Trophoblast cell (in vitro differentiated cells and primary cell): ENCODE results near the gene ZNF662.

Source experiments
- DNase-seq, 2 donors: peaks; one replicate each; pipeline ENCODE4 v3.0.0-alpha.2; 2016
- H2AFZ ChIP-seq: 2 replicates; pipeline ENCODE4 v1.6.1; 2013; ENCODE audit warnings: low read length, moderate library complexity, mild to moderate bottlenecking; ENCODE audit not compliant: insufficient read depth, poor library complexity
- H2AK5ac ChIP-seq: 2 replicates; pipeline ENCODE4 v1.6.1; 2013; ENCODE audit warnings: mild to moderate bottlenecking, low read length
- H2BK120ac ChIP-seq: 2 replicates; pipeline ENCODE4 v1.6.1; 2013; ENCODE audit warnings: low read length, mild to moderate bottlenecking, moderate library complexity; ENCODE audit not compliant: insufficient read depth, poor library complexity
- H2BK12ac ChIP-seq: 2 replicates; pipeline ENCODE4 v1.6.1; 2013; ENCODE audit warnings: mild to moderate bottlenecking, low read length, moderate library complexity
- H2BK5ac ChIP-seq: 2 replicates; pipeline ENCODE4 v1.6.1; 2013; ENCODE audit warnings: low read length, low read depth, moderate library complexity, mild to moderate bottlenecking; ENCODE audit not compliant: poor library complexity
- H3K14ac ChIP-seq: 2 replicates; pipeline ENCODE4 v1.6.1; 2013; ENCODE audit warnings: mild to moderate bottlenecking, low read length
- H3K18ac ChIP-seq: 2 replicates; pipeline ENCODE4 v1.6.1; 2013; ENCODE audit warnings: mild to moderate bottlenecking, low read length
- H3K23ac ChIP-seq: 2 replicates; pipeline ENCODE4 v1.6.1; 2013; ENCODE audit warnings: low read length
- H3K27ac ChIP-seq: 2 replicates; pipeline ENCODE4 v1.5.1; 2013; ENCODE audit warnings: low read depth, mild to moderate bottlenecking, inconsistent platforms, low read length, moderate library complexity
- H3K27me3 ChIP-seq: 2 replicates; pipeline ENCODE4 v1.6.1; 2013; ENCODE audit warnings: inconsistent platforms, mild to moderate bottlenecking, low read length, moderate library complexity; ENCODE audit not compliant: insufficient read depth
- H3K36me3 ChIP-seq, 2 experiments: 1 replicate in 1 of 2; 2 replicates in 1 of 2; pipeline ENCODE4 v1.6.1; 2013; ENCODE audit warnings: low read length in 2 of 2, mild to moderate bottlenecking in 2 of 2, moderate library complexity in 1 of 2; ENCODE audit not compliant: insufficient read depth in 2 of 2, control insufficient read depth in 1 of 2
- H3K4ac ChIP-seq: 2 replicates; pipeline ENCODE4 v1.6.1; 2013; ENCODE audit warnings: low read depth, mild to moderate bottlenecking, low read length, moderate library complexity
- H3K4me1 ChIP-seq, 2 experiments: 1 replicate in 1 of 2; 2 replicates in 1 of 2; pipeline ENCODE4 v1.6.1; 2013; ENCODE audit warnings: low read length in 2 of 2, mild to moderate bottlenecking in 2 of 2, moderate library complexity in 1 of 2; ENCODE audit not compliant: insufficient read depth in 2 of 2, control insufficient read depth in 1 of 2
- H3K4me2 ChIP-seq: 2 replicates; pipeline ENCODE4 v1.6.1; 2013; ENCODE audit warnings: inconsistent platforms, mild to moderate bottlenecking, low read length, moderate library complexity
- H3K4me3 ChIP-seq: 2 replicates; pipeline ENCODE4 v1.5.1; 2013; ENCODE audit warnings: mild to moderate bottlenecking, low read depth, low read length, inconsistent platforms
- H3K79me1 ChIP-seq: one replicate; pipeline ENCODE4 v1.6.1; 2013; ENCODE audit warnings: low read length
- H3K79me2 ChIP-seq: 2 replicates; pipeline ENCODE4 v1.6.1; 2013; ENCODE audit warnings: low read length, mild to moderate bottlenecking; ENCODE audit not compliant: control insufficient read depth, insufficient read depth, poor library complexity
- H3K9ac ChIP-seq: 2 replicates; pipeline ENCODE4 v1.6.1; 2013; ENCODE audit warnings: mild to moderate bottlenecking, low read length
- H3K9me3 ChIP-seq: 2 replicates; pipeline ENCODE4 v1.6.1; 2013; ENCODE audit warnings: low read depth, mild to moderate bottlenecking, control low read depth, inconsistent platforms, low read length; ENCODE audit not compliant: insufficient read depth
- H4K12ac ChIP-seq: 2 replicates; pipeline ENCODE4 v1.6.1; 2013; ENCODE audit warnings: low read depth, mild to moderate bottlenecking, low read length, moderate library complexity
- H4K8ac ChIP-seq: 2 replicates; pipeline ENCODE4 v1.6.1; 2013; ENCODE audit warnings: low read depth, mild to moderate bottlenecking, low read length, moderate library complexity
- H4K91ac ChIP-seq: one replicate; pipeline ENCODE4 v1.6.1; 2013; ENCODE audit warnings: low read depth, mild to moderate bottlenecking, low read length, moderate library complexity
- WGBS: extraction: QIAGEN DNeasy Blood & Tissue Kit; methylation state at CpG from one replicate; pipeline ENCODE4 v1.1.7; 2013; ENCODE audit warnings: missing lambda C conversion rate; ENCODE audit not compliant: insufficient read length, insufficient coverage; ENCODE audit errors: extremely low coverage; 5-methylcytosine and 5-hydroxymethylcytosine counted together

Gene ZNF662

GRCh38 chr3:42895580-42895868 lies 10.4 kb upstream of the ZNF662 start:
- Histone ChIP-seq H3K4ac (no peak overlapping the region), H2BK12ac (no peak overlapping the region), H2BK120ac (no peak overlapping the region), H3K79me1 (no peaks in the 10 kb centered on the region), H3K4me3 (no peak overlapping the region), H3K27me3 (no peaks in the 10 kb centered on the region), H4K91ac (no peak overlapping the region), H2AK5ac (no peak overlapping the region), H3K79me2 (no peaks in the 10 kb centered on the region), H4K8ac (no peak overlapping the region), H3K9ac (no peak overlapping the region), H3K36me3 (no peaks in the 10 kb centered on the region), H3K14ac (no peak overlapping the region), H3K18ac (no peak overlapping the region), H3K4me1 (no peaks in the 10 kb centered on the region), H3K27ac (no peak overlapping the region), H3K4me2 (no peak overlapping the region), H4K12ac (no peak overlapping the region), H3K23ac (no peak overlapping the region), H3K9me3 (no peaks in the 10 kb centered on the region), H2AFZ (no peak overlapping the region), H2BK5ac (no peak overlapping the region)
- no peak for DNase-seq

DNA sequence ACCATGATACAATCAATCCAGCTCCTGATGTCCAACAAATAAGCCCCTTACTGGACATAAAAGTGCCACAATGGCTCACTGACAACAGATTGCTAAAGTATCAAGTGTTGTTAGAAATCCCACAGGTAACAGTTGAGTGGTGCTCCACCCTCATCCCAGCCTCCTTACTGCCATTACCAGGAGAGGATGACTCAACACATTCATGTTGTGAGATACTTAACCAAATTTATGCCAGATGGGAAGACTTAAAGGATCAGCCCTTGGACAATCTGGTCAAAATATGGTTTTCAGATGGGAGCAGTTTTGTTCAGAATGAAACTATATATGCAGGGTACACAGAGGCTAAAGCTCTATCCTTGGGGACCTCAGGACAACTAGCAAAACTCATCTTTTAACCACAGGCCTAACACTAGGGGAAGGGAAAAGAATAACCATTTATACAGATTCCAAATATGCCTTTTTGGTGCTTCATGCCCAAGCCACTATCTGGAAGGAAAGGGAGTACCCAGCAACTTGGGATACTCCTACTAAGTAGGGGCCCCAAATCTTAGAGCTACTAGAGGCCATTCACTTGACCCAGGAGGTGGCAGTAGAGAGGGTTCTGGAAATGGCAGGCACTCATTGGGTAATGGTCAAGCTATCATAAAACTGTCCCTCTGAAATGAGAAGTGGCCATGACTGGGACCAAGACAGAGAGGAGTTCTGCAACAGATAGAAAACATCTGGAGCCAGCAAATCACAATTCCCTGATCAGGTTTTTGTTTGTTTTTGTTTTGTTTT lies 6.9 kb upstream of the ZNF662 start:
- Histone ChIP-seq H4K12ac (no peak overlapping the region), H3K79me2 (no peaks in the 10 kb centered on the region), H3K14ac (no peak overlapping the region), H3K4me2 (no peak overlapping the region), H3K36me3 (no peaks in the 10 kb centered on the region), H2BK12ac (no peak overlapping the region), H3K9ac (no peak overlapping the region), H3K9me3 (no peaks in the 10 kb centered on the region), H4K8ac (no peak overlapping the region), H4K91ac (no peak overlapping the region), H2BK5ac (no peak overlapping the region), H2AK5ac (no peak overlapping the region), H3K18ac (no peak overlapping the region), H3K4me1 (no peaks in the 10 kb centered on the region), H2AFZ (no peak overlapping the region), H3K27me3 (no peaks in the 10 kb centered on the region), H3K79me1 (no peaks in the 10 kb centered on the region), H3K4me3 (no peak overlapping the region), H3K23ac (no peak overlapping the region), H3K4ac (no peak overlapping the region), H2BK120ac (no peak overlapping the region), H3K27ac (no peak overlapping the region)
- DNase-seq: peak in 1 of 2 donors; percentile 38

GRCh38 chr3:42900226-42901072 lies 5.5 kb upstream of the ZNF662 start:
- WGBS: no CpG with 5 or more reads among the region's 8 CpGs
- H3K36me3 ChIP-seq: no peaks in the 10 kb centered on the region

DNA sequence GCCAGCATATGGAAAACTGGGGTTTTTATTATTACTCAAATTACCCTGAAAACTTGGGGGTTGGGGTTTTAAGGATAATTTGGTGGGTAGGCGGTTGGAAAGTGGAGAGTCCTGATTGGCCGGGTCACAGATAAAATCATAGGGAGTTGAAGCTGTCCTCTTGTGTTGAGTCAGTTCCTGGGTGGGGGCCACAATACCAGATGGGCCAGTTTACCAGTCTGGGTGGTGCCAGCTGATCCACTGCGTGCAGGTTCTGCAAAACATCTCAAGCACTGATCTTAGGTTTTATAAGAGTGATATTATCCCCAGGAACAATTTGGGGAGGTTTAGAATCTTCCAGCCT lies 4.9 kb upstream of the ZNF662 start:
- H4K8ac ChIP-seq: no peak overlapping the region
- no peak overlapping the region for H2BK120ac ChIP-seq
- H2AK5ac ChIP-seq: no peak overlapping the region
- H3K79me2 ChIP-seq: no peaks in the 10 kb centered on the region
- H3K14ac ChIP-seq: no peak overlapping the region
- no peak overlapping the region for H4K91ac ChIP-seq
- H3K9me3 ChIP-seq: peaks cover 1% of the 10 kb centered on the region
- H3K4me3 ChIP-seq: no peak overlapping the region
- H3K36me3 ChIP-seq: no peaks in the 10 kb centered on the region
- no peaks in the 10 kb centered on the region for H3K79me1 ChIP-seq
- no peaks in the 10 kb centered on the region for H3K4me1 ChIP-seq
- no peak overlapping the region for H3K18ac ChIP-seq
- no peak overlapping the region for H2BK12ac ChIP-seq
- H3K23ac ChIP-seq: no peak overlapping the region
- H4K12ac ChIP-seq: no peak overlapping the region
- H3K9ac ChIP-seq: no peak overlapping the region
- no peak overlapping the region for H2AFZ ChIP-seq
- peak in 1 of 2 donors; percentile 49 for DNase-seq
- no peak overlapping the region for H3K4ac ChIP-seq
- H3K27ac ChIP-seq: no peak overlapping the region
- no peak overlapping the region for H3K4me2 ChIP-seq
- no peaks in the 10 kb centered on the region for H3K27me3 ChIP-seq
- no CpG with 5 or more reads among the region's 3 CpGs for WGBS
- H2BK5ac ChIP-seq: no peak overlapping the region

More at GRCh38 chr3:42900226-42901072, 5.5 kb upstream of the ZNF662 start:
- Histone ChIP-seq H3K27ac (peak overlapping the region; percentile 16), H3K27me3 (no peaks in the 10 kb centered on the region), H2BK12ac (no peak overlapping the region), H4K91ac (peak overlapping the region; percentile 34), H3K14ac (no peak overlapping the region), H3K4me1 (no peaks in the 10 kb centered on the region), H2BK5ac (no peak overlapping the region), H4K8ac (no peak overlapping the region), H2BK120ac (peak overlapping the region; percentile 40), H3K9ac (no peak overlapping the region), H3K23ac (no peak overlapping the region), H2AFZ (no peak overlapping the region), H3K18ac (no peak overlapping the region), H3K79me1 (no peaks in the 10 kb centered on the region), H3K4ac (no peak overlapping the region), H3K9me3 (no peaks in the 10 kb centered on the region), H2AK5ac (no peak overlapping the region), H4K12ac (no peak overlapping the region), H3K4me3 (no peak overlapping the region), H3K79me2 (no peaks in the 10 kb centered on the region), H3K4me2 (no peak overlapping the region)
- DNase-seq: peak; percentile 82 to 94
